Keratinocyte (primary cell): ENCODE measurements around the gene OR51A4. TPM values are rescaled to one million over a fixed set of nuclear protein-coding genes. Genes with fewer than 3 reads are reported as not detected.

Source experiments
- DNase-seq: peaks from one replicate; pipeline ENCODE4 v3.0.0-alpha.2; 2011; ENCODE audit warnings: low read depth, missing footprints, low spot score
- FAIRE-seq: peaks from 2 replicates; lab custom pipeline; 2011; peaks lifted over from hg19 to GRCh38; lab: Jason Lieb, UNC
- H2AFZ ChIP-seq: 2 replicates; pipeline ENCODE4 v1.6.0; 2012; ENCODE audit warnings: low read length, control low read depth, inconsistent platforms; ENCODE audit not compliant: control insufficient read depth
- H3K27ac ChIP-seq: 2 replicates; pipeline ENCODE4 v1.5.1; 2011; ENCODE audit warnings: low read length; ENCODE audit not compliant: control insufficient read depth, insufficient read depth
- H3K27me3 ChIP-seq: 3 replicates; pipeline ENCODE4 v1.6.0; 2011; ENCODE audit warnings: low read length; ENCODE audit not compliant: control insufficient read depth, insufficient read depth; ENCODE audit errors: extremely low read depth
- H3K36me3 ChIP-seq, 2 experiments: 2 replicates in 1 of 2; 3 replicates in 1 of 2; pipeline ENCODE4 v1.5.1; 2011; ENCODE audit warnings: low read length in 2 of 2, mild to moderate bottlenecking in 1 of 2; ENCODE audit not compliant: control insufficient read depth in 2 of 2, insufficient read depth in 2 of 2; ENCODE audit errors: extremely low read depth in 1 of 2
- H3K4me1 ChIP-seq: 3 replicates; pipeline ENCODE4 v1.5.1; 2011; ENCODE audit warnings: low read length; ENCODE audit not compliant: control insufficient read depth, insufficient read depth; ENCODE audit errors: extremely low read depth
- H3K4me2 ChIP-seq: 3 replicates; pipeline ENCODE4 v1.6.0; 2011; ENCODE audit warnings: low read depth, low read length; ENCODE audit not compliant: control insufficient read depth, insufficient read depth; ENCODE audit errors: extremely low read depth
- H3K4me3 ChIP-seq, 3 experiments: fragments of 200-600 bp in 1 of 3; sonication (generic) in 1 of 3; 2 replicates in 2 of 3; 3 replicates in 1 of 3; pipeline ENCODE4 v1.5.1; 2011 to 2016; ENCODE audit warnings: low read length in 3 of 3, mild to moderate bottlenecking in 3 of 3, control low read depth in 2 of 3, inconsistent platforms in 1 of 3, low read depth in 1 of 3, mixed read lengths in 1 of 3, mixed run types in 1 of 3, moderate library complexity in 1 of 3; ENCODE audit not compliant: control insufficient read depth in 2 of 3, insufficient read depth in 2 of 3; ENCODE audit errors: extremely low read depth in 1 of 3
- H3K79me2 ChIP-seq: 2 replicates; pipeline ENCODE4 v1.6.0; 2012; ENCODE audit warnings: low read length; ENCODE audit not compliant: control insufficient read depth, insufficient read depth
- H3K9ac ChIP-seq: 3 replicates; pipeline ENCODE4 v1.6.0; 2011; ENCODE audit warnings: low read length; ENCODE audit not compliant: control insufficient read depth, insufficient read depth; ENCODE audit errors: extremely low read depth
- H3K9me1 ChIP-seq: 3 replicates; pipeline ENCODE4 v1.6.0; 2011; ENCODE audit warnings: low read length; ENCODE audit not compliant: control insufficient read depth, insufficient read depth; ENCODE audit errors: extremely low read depth
- H3K9me3 ChIP-seq: 2 replicates; pipeline ENCODE4 v1.5.1; 2012; ENCODE audit warnings: low read depth, low read length; ENCODE audit not compliant: control insufficient read depth
- H4K20me1 ChIP-seq: 3 replicates; pipeline ENCODE4 v1.6.0; 2011; ENCODE audit warnings: low read length; ENCODE audit not compliant: control insufficient read depth, insufficient read depth; ENCODE audit errors: extremely low read depth
- EZH2 ChIP-seq: IDR thresholded peaks from one replicate; pipeline ENCODE4 v1.6.1; 2012; ENCODE audit warnings: inconsistent platforms, mild to moderate bottlenecking, low read length, moderate library complexity
- dilution Hi-C: fragments of 300-500 bp; cut with MboI; formaldehyde crosslinking; loops from one replicate; pipeline ENCODE4 v1.7.0; 2020; ENCODE audit warnings: low sequenced_read_pairs; ENCODE audit not compliant: extremely low pct_ligation_motif_present
- polyA plus RNA-seq, 5 experiments: library from polyadenylated mRNA; depleted of rRNA in 3 of 5; stranded (reverse) in 3 of 5; stranded (forward) in 1 of 5; unstranded in 1 of 5; fragments of >200 nt; gene quantifications; 1 replicate in 1 of 5; 2 replicates in 3 of 5; 3 replicates in 1 of 5; pipeline versions ENCODE4 v1.2.1 to v1.2.3, GENCODE V29; 2011 to 2012; ENCODE audit warnings: missing spikeins in 2 of 5, low read depth in 1 of 5, low replicate concordance in 1 of 5
- TF ChIP-seq, protein P1 (sequence below), 3 experiments: IDR thresholded peaks in 1 of 3; conservative IDR thresholded peaks in 1 of 3; optimal IDR thresholded peaks in 1 of 3; 2 replicates in 2 of 3; 3 replicates in 1 of 3; pipeline versions ENCODE3 to v1.5.1; 2011; ENCODE audit warnings: low read length in 3 of 3, mild to moderate bottlenecking in 3 of 3, moderate library complexity in 2 of 3, control low read depth in 1 of 3, inconsistent platforms in 1 of 3; ENCODE audit not compliant: insufficient read depth in 2 of 3; ENCODE audit errors: extremely low read depth in 1 of 3

The OR51A4 gene
- polyA plus RNA-seq, 1 donor (not counting 4 experiments of a cell fraction or from before 2014, with no cell fraction given): not detected

DNA sequence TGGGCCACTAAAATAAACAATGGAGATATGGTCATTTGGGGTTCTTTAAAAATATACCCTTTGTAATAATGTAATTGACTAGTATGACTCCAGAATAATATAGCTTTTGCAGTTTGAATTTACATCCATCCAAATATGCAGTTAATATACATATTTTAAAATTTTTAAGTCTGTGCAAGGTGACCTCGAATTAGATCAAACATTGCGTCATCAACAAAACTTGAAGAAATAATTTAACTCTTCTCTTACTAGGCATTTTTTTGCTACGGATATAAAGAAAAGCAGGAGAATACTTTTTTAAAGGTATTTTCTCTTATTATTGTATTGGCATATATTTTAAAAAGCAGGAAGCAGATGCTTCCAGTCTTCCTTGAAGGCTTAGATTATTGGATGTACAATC lies 10.7 kb downstream of the OR51A4 start:
- H3K9ac ChIP-seq: no peak overlapping the region
- DNase-seq (no peak), FAIRE-seq (no peak)
- H3K9me1 ChIP-seq: no peaks in the 10 kb centered on the region
- dilution Hi-C loops: no loop called here
- no peaks in the 10 kb centered on the region for H3K36me3 ChIP-seq
- no peak for TF ChIP-seq EZH2
- TF ChIP-seq, protein P1, sequence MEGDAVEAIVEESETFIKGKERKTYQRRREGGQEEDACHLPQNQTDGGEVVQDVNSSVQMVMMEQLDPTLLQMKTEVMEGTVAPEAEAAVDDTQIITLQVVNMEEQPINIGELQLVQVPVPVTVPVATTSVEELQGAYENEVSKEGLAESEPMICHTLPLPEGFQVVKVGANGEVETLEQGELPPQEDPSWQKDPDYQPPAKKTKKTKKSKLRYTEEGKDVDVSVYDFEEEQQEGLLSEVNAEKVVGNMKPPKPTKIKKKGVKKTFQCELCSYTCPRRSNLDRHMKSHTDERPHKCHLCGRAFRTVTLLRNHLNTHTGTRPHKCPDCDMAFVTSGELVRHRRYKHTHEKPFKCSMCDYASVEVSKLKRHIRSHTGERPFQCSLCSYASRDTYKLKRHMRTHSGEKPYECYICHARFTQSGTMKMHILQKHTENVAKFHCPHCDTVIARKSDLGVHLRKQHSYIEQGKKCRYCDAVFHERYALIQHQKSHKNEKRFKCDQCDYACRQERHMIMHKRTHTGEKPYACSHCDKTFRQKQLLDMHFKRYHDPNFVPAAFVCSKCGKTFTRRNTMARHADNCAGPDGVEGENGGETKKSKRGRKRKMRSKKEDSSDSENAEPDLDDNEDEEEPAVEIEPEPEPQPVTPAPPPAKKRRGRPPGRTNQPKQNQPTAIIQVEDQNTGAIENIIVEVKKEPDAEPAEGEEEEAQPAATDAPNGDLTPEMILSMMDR (optimal IDR thresholded peaks at IDR 0.05 in 1 of 3, IDR thresholded peaks at IDR 0.05 in 1 of 3, conservative IDR thresholded peaks at IDR 0.05 in 1 of 3; ENCODE audit: extremely low read depth in 1 of 3, insufficient read depth in 2 of 3, low read length in 3 of 3): no peak
- H3K4me2 ChIP-seq: no peak overlapping the region
- H3K27me3 ChIP-seq: no peaks in the 10 kb centered on the region
- H3K27ac ChIP-seq: no peak overlapping the region
- no peak overlapping the region for H3K4me3 ChIP-seq
- H2AFZ ChIP-seq: no peak overlapping the region
- H3K4me1 ChIP-seq: no peaks in the 10 kb centered on the region
- no peaks in the 10 kb centered on the region for H3K79me2 ChIP-seq
- H4K20me1 ChIP-seq: no peaks in the 10 kb centered on the region
- H3K9me3 ChIP-seq: no peaks in the 10 kb centered on the region

DNA sequence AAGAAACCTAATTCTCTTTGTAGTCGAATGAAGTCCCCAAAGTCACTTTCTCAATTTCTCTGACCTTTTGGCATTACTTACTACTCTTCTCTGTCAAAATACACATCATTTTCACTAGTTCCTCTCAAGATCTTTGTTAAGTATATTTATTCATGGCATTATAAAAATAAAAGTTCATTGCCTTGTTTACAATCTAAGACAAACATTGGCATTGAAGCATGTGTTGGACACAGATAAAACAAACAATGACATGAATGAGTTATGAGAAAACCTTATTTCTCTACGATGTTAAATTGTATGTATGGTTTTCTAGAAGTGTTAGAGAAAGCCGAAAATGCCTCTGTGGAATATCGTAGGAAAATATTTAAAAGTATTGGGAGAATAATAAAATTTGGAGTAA lies 14.7 kb downstream of the OR51A4 start:
- Histone ChIP-seq H2AFZ (no peak overlapping the region), H3K36me3 (no peaks in the 10 kb centered on the region), H3K4me1 (no peaks in the 10 kb centered on the region), H3K27me3 (no peaks in the 10 kb centered on the region), H3K4me2 (no peak overlapping the region), H3K79me2 (no peaks in the 10 kb centered on the region), H4K20me1 (no peaks in the 10 kb centered on the region), H3K27ac (no peak overlapping the region), H3K9ac (no peak overlapping the region), H3K9me3 (no peaks in the 10 kb centered on the region), H3K4me3 (no peak overlapping the region), H3K9me1 (no peaks in the 10 kb centered on the region)
- dilution Hi-C loops: no loop called here
- FAIRE-seq (no peak), DNase-seq (no peak)
- no peak for TF ChIP-seq EZH2
- TF ChIP-seq, protein P1 (optimal IDR thresholded peaks at IDR 0.05 in 1 of 3, IDR thresholded peaks at IDR 0.05 in 1 of 3, conservative IDR thresholded peaks at IDR 0.05 in 1 of 3; ENCODE audit: extremely low read depth in 1 of 3, insufficient read depth in 2 of 3, low read length in 3 of 3): no peak
